ENCODE data around the gene HNRNPF. TPM values are rescaled to one million over a fixed set of nuclear protein-coding genes. Genes with fewer than 3 reads are reported as not detected.

HNRNPF gene
- total RNA-seq, 2 donors from 2014 or later, result 57.8 to 78.7 TPM

DNA sequence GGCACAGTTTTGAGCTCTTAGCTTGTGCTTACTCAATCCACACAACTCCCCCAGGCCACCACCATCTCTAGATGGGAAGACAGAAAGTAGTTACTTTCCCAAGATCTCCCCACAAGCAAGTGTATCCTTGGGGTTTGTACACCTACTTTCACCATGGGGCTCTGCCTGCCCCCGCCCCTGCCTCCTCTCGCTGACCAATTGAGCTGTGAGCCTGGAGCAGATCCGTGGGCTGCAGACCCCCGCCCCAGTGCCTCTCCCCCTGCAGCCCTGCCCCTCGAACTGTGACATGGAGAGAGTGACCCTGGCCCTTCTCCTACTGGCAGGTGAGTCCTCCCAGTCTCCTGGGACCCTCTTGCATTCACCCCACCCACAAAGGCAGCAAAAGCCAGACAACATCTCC is 35.5 kb downstream of the HNRNPF start:
- no peak for DNase-seq (ENCODE audit: low spot score)
- Histone ChIP-seq H3K9me3 (no peaks in the 10 kb centered on the region), H3K27ac (no peak overlapping the region)

DNA sequence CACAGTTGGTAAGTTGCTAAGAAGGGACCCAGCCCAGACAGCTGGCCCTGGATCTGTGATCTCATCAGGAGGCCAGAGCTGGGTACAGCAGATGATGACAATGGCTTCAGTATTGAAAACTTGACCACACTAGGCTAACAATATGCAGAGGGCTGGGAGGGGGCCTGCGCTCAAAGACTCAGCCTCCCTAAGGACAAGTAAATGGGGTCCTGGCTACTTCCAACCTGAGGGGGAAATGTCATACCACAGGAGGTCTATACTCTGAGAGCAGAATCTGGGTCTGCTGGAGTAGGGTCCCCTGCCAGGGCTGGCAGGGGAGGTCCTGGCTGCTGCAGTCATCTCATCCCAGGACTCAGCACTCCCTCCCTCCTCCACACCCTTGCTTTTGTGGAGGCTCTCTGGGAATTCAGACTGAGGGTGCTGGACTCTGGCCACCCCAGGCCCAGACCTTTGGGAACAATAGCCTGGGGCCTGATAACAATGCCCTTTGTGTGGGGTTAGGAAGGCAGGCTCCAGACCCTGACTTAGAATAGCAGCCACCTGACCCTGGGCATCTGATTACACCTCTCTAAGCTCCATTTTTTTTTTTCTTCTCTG is 36.1 kb downstream of the HNRNPF start:
- H3K4me3 ChIP-seq, result no peak overlapping the region
- no peak overlapping the region for H3K27ac ChIP-seq
- no peaks in the 10 kb centered on the region for H3K9me3 ChIP-seq
- TF ChIP-seq, protein P1, sequence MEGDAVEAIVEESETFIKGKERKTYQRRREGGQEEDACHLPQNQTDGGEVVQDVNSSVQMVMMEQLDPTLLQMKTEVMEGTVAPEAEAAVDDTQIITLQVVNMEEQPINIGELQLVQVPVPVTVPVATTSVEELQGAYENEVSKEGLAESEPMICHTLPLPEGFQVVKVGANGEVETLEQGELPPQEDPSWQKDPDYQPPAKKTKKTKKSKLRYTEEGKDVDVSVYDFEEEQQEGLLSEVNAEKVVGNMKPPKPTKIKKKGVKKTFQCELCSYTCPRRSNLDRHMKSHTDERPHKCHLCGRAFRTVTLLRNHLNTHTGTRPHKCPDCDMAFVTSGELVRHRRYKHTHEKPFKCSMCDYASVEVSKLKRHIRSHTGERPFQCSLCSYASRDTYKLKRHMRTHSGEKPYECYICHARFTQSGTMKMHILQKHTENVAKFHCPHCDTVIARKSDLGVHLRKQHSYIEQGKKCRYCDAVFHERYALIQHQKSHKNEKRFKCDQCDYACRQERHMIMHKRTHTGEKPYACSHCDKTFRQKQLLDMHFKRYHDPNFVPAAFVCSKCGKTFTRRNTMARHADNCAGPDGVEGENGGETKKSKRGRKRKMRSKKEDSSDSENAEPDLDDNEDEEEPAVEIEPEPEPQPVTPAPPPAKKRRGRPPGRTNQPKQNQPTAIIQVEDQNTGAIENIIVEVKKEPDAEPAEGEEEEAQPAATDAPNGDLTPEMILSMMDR (IDR thresholded peaks at IDR 0.05), result no peak
- no peaks in the 10 kb centered on the region for H3K36me3 ChIP-seq
- no peak for DNase-seq (ENCODE audit: low spot score)
- no peaks in the 10 kb centered on the region for H3K4me1 ChIP-seq
- H3K27me3 ChIP-seq, result no peaks in the 10 kb centered on the region

More for the DNA sequence above, 35.5 kb downstream of the HNRNPF start:
- TF ChIP-seq, protein P1 (IDR thresholded peaks at IDR 0.05), result no peak
- Histone ChIP-seq H3K4me3 (no peak overlapping the region), H3K36me3 (no peaks in the 10 kb centered on the region), H3K27me3 (no peaks in the 10 kb centered on the region), H3K4me1 (no peaks in the 10 kb centered on the region)

DNA sequence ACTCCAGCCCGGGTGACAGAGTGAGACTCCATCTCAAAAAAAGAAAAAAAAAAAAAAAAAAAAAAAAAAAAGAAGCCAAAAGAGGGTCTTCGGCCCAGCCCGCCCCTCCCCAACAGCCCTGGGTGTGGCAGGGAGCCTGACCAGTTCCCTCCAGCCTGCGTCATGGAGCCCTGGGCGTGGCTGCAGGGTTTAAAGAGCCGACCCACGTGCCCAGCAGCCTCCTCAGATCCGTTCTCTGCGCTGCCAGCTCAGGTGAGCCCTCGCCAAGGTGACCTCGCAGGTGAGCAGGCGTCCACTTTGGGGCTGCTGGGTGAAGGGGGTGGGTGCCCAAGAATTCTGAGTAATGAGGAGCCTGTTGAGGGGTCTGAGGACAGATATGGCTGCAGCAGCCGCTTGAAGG is 37.6 kb downstream of the HNRNPF start, which contains the start of gene FXYD4:
Gene FXYD4, plus strand, starts transcription at position 219 of the 400 bp plus-strand sequence. CDS start 2,111 bp downstream, outside the sequence.
- no peak for DNase-seq (ENCODE audit: low spot score)
- no peaks in the 10 kb centered on the region for H3K27me3 ChIP-seq
- TF ChIP-seq, protein P1 (IDR thresholded peaks at IDR 0.05), result no peak
- H3K4me1 ChIP-seq, result no peaks in the 10 kb centered on the region
- no peaks in the 10 kb centered on the region for H3K36me3 ChIP-seq
- no peaks in the 10 kb centered on the region for H3K9me3 ChIP-seq
- no peak within 1 kb of the TSS for H3K27ac ChIP-seq
- H3K4me3 ChIP-seq, result no peak within 1 kb of the TSS

DNA sequence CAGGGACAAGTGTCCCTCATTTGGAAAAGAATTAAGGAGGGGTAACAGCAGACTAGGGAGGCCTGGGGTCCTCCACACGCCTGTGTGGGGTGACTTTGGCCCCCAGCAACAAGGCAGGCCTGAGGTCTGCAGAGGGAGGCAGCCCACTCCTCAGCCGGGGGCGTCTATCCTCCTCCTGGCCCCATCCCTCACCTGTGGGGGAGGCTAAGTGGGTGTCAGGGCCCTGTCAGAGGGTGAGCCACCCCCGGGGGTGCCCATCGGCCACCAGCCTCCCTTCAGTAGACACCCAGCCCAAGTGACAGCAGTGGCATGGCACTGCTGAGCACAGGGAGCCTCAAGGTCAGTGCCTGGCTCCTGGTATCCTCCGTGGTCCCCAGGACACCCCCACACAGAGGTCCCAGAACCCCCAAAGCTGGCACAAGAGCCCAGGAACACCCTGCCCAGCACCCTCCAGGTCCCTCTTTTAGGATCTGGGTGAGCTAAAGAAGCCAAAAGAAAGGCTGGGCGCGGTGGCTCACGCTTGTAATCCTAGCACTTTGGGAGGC is 38.2 kb downstream of the HNRNPF start:
- DNase-seq (ENCODE audit: low spot score), result no peak
- H3K36me3 ChIP-seq, result no peaks in the 10 kb centered on the region
- H3K9me3 ChIP-seq, result no peaks in the 10 kb centered on the region
- H3K27me3 ChIP-seq, result no peaks in the 10 kb centered on the region
- TF ChIP-seq, protein P1 (IDR thresholded peaks at IDR 0.05), result no peak
- H3K27ac ChIP-seq, result no peak overlapping the region
- no peaks in the 10 kb centered on the region for H3K4me1 ChIP-seq
- H3K4me3 ChIP-seq, result no peak overlapping the region

DNA sequence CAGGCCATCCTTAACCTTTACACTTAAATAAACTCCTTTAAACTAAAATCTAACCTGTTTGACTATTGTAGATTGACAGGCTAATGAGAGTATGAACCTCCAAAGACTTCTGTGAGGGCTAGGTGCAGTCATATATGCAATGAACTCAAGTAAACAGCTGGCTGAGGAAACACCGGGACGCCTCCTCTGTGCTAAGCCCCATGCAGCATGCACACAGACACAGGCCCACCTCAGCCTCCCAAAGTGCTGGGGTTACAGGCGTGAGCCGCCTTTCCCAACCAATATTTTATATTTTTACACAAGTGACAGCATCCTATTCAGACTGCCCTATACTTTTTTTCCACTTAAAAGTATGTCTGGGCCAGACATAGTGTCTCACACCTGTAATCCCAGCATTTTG is 39.1 kb downstream of the HNRNPF start:
- Histone ChIP-seq H3K36me3 (no peaks in the 10 kb centered on the region), H3K4me3 (no peak overlapping the region), H3K9me3 (no peaks in the 10 kb centered on the region), H3K27ac (no peak overlapping the region), H3K27me3 (no peaks in the 10 kb centered on the region), H3K4me1 (no peaks in the 10 kb centered on the region)
- TF ChIP-seq, protein P1 (IDR thresholded peaks at IDR 0.05), result no peak
- no peak for DNase-seq (ENCODE audit: low spot score)

DNA sequence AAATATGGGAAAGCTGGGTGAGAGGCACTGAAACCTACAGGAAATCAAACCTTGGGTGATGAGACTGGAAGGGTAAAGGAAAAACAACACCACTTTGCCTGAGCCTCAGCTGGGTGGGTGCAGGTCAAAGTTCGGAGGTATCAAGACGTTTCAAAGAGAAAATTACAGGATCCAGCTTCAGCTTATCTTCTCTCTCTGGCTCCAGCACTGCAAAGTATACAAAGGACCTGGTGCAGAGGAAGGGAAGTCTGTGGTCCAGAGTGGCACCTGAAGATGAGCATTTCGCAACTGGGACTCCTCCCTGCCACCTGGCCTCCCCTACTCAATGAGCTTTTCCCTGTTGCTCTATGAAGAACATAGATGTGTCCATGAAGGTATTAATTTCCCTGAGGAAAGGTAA is 44.0 kb downstream of the HNRNPF start:
- DNase-seq (ENCODE audit: low spot score), result no peak
- TF ChIP-seq, protein P1 (IDR thresholded peaks at IDR 0.05), result no peak
- H3K9me3 ChIP-seq, result no peaks in the 10 kb centered on the region

More for the DNA sequence above, 44.0 kb downstream of the HNRNPF start:
- Histone ChIP-seq H3K27ac (no peak overlapping the region), H3K4me3 (no peak overlapping the region), H3K4me1 (peaks cover 0 to 16% of the 10 kb centered on the region in 2 donors), H3K36me3 (no peaks in the 10 kb centered on the region), H3K27me3 (no peaks in the 10 kb centered on the region)

Data from right atrium auricular region (tissue), 2 donors.